Esophagus (tissue), 2 donors: ENCODE data around the gene NTRK2. TPM values are rescaled to one million over a fixed set of nuclear protein-coding genes. Genes with fewer than 3 reads are reported as not detected.

Experiments used
- H3K27ac ChIP-seq, 2 donors: one replicate each; pipeline ENCODE4 v1.5.1; 2013; ENCODE audit warnings: low read depth in 2 of 2, mild to moderate bottlenecking in 2 of 2, inconsistent platforms in 1 of 2, low read length in 1 of 2, moderate library complexity in 1 of 2
- H3K27me3 ChIP-seq, 2 donors: one replicate each; pipeline ENCODE4 v1.6.1; 2013; ENCODE audit warnings: low read length in 2 of 2, control low read depth in 1 of 2, mild to moderate bottlenecking in 1 of 2; ENCODE audit not compliant: insufficient read depth in 2 of 2, control insufficient read depth in 1 of 2
- H3K36me3 ChIP-seq, 2 donors: one replicate each; pipeline ENCODE4 v1.6.1; 2013; ENCODE audit warnings: low read length in 1 of 2; ENCODE audit not compliant: control insufficient read depth in 2 of 2, insufficient read depth in 2 of 2
- H3K4me1 ChIP-seq, 2 donors: one replicate each; pipeline ENCODE4 v1.6.1; 2013; ENCODE audit warnings: low read length in 1 of 2; ENCODE audit not compliant: control insufficient read depth in 2 of 2, insufficient read depth in 2 of 2
- H3K4me3 ChIP-seq, 2 donors: one replicate each; pipeline ENCODE4 v1.5.1; 2013; ENCODE audit warnings: low read length in 2 of 2, mild to moderate bottlenecking in 2 of 2, low read depth in 1 of 2, moderate library complexity in 1 of 2
- H3K9me3 ChIP-seq, 2 donors: one replicate each; pipeline ENCODE4 v1.6.1; 2013; ENCODE audit warnings: mild to moderate bottlenecking in 2 of 2, low read depth in 1 of 2, low read length in 1 of 2, moderate library complexity in 1 of 2; ENCODE audit not compliant: control insufficient read depth in 2 of 2, insufficient read depth in 1 of 2
- WGBS, 2 donors: extraction: QIAGEN DNeasy Blood & Tissue Kit; methylation state at CpG; one replicate each; pipeline ENCODE4 v1.1.7; 2013; 5-methylcytosine and 5-hydroxymethylcytosine counted together
- polyA plus RNA-seq, 2 donors: library from polyadenylated mRNA; stranded (reverse); fragments of 200-250 nt; gene quantifications; one replicate each; pipeline ENCODE4 v1.2.3, GENCODE V29; 2013
- donor health status: healthy with polysubstance abuse.
- donor health status: Bipolar disorder and iron deficiency.

The NTRK2 gene
- polyA plus RNA-seq, 2 donors: 1.2 to 3.6 TPM

GRCh38 chr9:84955155-84955554 is 285.6 kb downstream of the NTRK2 start:
- 93 to 95% methylated on average over 18 of the region's 18 CpGs for WGBS, 2 donors
- Histone ChIP-seq H3K4me3 (no peak overlapping the region), H3K27ac (no peak overlapping the region), H3K9me3 (no peaks in the 10 kb centered on the region), H3K4me1 (no peaks in the 10 kb centered on the region), H3K27me3 (no peaks in the 10 kb centered on the region), H3K36me3 (no peaks in the 10 kb centered on the region)

GRCh38 chr9:84955971-84956370 is 286.4 kb downstream of the NTRK2 start:
- Histone ChIP-seq H3K36me3 (no peaks in the 10 kb centered on the region), H3K9me3 (no peaks in the 10 kb centered on the region), H3K27ac (no peak overlapping the region), H3K4me1 (no peaks in the 10 kb centered on the region), H3K27me3 (no peaks in the 10 kb centered on the region), H3K4me3 (no peak overlapping the region)
- 83 to 91% methylated on average over 4 of the region's 4 CpGs for WGBS, 2 donors

GRCh38 chr9:84959339-84959738 is 289.8 kb downstream of the NTRK2 start:
- no peaks in the 10 kb centered on the region for H3K27me3 ChIP-seq
- WGBS, 2 donors: 85 to 92% methylated on average over 5 of the region's 5 CpGs

GRCh38 chr9:84966876-84967830 is 297.6 kb downstream of the NTRK2 start:
- Histone ChIP-seq H3K9me3 (no peaks in the 10 kb centered on the region), H3K4me1 (peaks cover 0 to 3% of the 10 kb centered on the region in 2 donors), H3K36me3 (no peaks in the 10 kb centered on the region), H3K27ac (no peak overlapping the region), H3K27me3 (no peaks in the 10 kb centered on the region), H3K4me3 (no peak overlapping the region)
- WGBS, 2 donors: 79 to 87% methylated on average over 15 of the region's 15 CpGs

More at GRCh38 chr9:84959339-84959738, 289.8 kb downstream of the NTRK2 start:
- Histone ChIP-seq H3K4me1 (no peaks in the 10 kb centered on the region), H3K4me3 (no peak overlapping the region), H3K36me3 (no peaks in the 10 kb centered on the region), H3K9me3 (no peaks in the 10 kb centered on the region), H3K27ac (no peak overlapping the region)

- Histone ChIP-seq H3K4me3 (no peak overlapping the region), H3K9me3 (no peaks in the 10 kb centered on the region), H3K27me3 (no peaks in the 10 kb centered on the region), H3K27ac (peak overlapping the region in 1 of 2 donors; percentile 9), H3K4me1 (peaks cover 0 to 3% of the 10 kb centered on the region in 2 donors), H3K36me3 (no peaks in the 10 kb centered on the region)
- WGBS, 2 donors: 34 to 53% methylated on average over 4 of the region's 4 CpGs
Observed at GRCh38 chr9:84969084-84969483, 299.6 kb downstream of the NTRK2 start.

GRCh38 chr9:84969736-84970135 is 300.2 kb downstream of the NTRK2 start:
- Histone ChIP-seq H3K27me3 (no peaks in the 10 kb centered on the region), H3K4me3 (no peak overlapping the region), H3K9me3 (no peaks in the 10 kb centered on the region), H3K4me1 (peaks cover 0 to 3% of the 10 kb centered on the region in 2 donors), H3K36me3 (no peaks in the 10 kb centered on the region), H3K27ac (no peak overlapping the region)
- 65 to 77% methylated on average over 2 of the region's 2 CpGs for WGBS, 2 donors

- H3K27ac ChIP-seq: no peak overlapping the region
- no peaks in the 10 kb centered on the region for H3K36me3 ChIP-seq
- 27 to 59% methylated on average over 2 of the region's 2 CpGs for WGBS, 2 donors
- H3K9me3 ChIP-seq: no peaks in the 10 kb centered on the region
- no peaks in the 10 kb centered on the region for H3K27me3 ChIP-seq
- H3K4me1 ChIP-seq: peaks cover 0 to 3% of the 10 kb centered on the region in 2 donors
- no peak overlapping the region for H3K4me3 ChIP-seq
Observed at GRCh38 chr9:84970432-84970831, 300.9 kb downstream of the NTRK2 start.

- Histone ChIP-seq H3K36me3 (no peaks in the 10 kb centered on the region), H3K27ac (no peak overlapping the region), H3K9me3 (no peaks in the 10 kb centered on the region), H3K4me1 (peaks cover 0 to 3% of the 10 kb centered on the region in 2 donors), H3K27me3 (no peaks in the 10 kb centered on the region), H3K4me3 (no peak overlapping the region)
Observed at GRCh38 chr9:84971571-84971970, 302.0 kb downstream of the NTRK2 start.

- no peaks in the 10 kb centered on the region for H3K36me3 ChIP-seq
- H3K4me3 ChIP-seq: no peak overlapping the region
- no peaks in the 10 kb centered on the region for H3K27me3 ChIP-seq
- H3K27ac ChIP-seq: no peak overlapping the region
- 71 to 91% methylated on average over 1 of the region's 1 CpG for WGBS, 2 donors
- H3K4me1 ChIP-seq: no peaks in the 10 kb centered on the region
- no peaks in the 10 kb centered on the region for H3K9me3 ChIP-seq
Observed at GRCh38 chr9:84974258-84974657, 304.7 kb downstream of the NTRK2 start.

- H3K4me1 ChIP-seq: no peaks in the 10 kb centered on the region
- H3K27me3 ChIP-seq: no peaks in the 10 kb centered on the region
- no peaks in the 10 kb centered on the region for H3K36me3 ChIP-seq
- H3K4me3 ChIP-seq: no peak overlapping the region
- H3K9me3 ChIP-seq: no peaks in the 10 kb centered on the region
- 73 to 74% methylated on average over 5 of the region's 5 CpGs for WGBS, 2 donors
- no peak overlapping the region for H3K27ac ChIP-seq
Observed at GRCh38 chr9:84974855-84975254, 305.3 kb downstream of the NTRK2 start.
